Measurements from ENCODE around the gene KRT9. TPM values are rescaled to one million over a fixed set of nuclear protein-coding genes. Genes with fewer than 3 reads are reported as not detected.

The KRT9 gene
- total RNA-seq, 3 donors from 2014 or later (not counting 1 experiment from before 2014, with no cell fraction given): not detected

- no peaks in the 10 kb centered on the region for H3K4me1 Mint-ChIP-seq
- no peaks in the 10 kb centered on the region for H3K9me3 Mint-ChIP-seq
- H3K27me3 Mint-ChIP-seq (ENCODE audit: low read depth in 2 of 2): peaks cover 32 to 35% of the 10 kb centered on the region in 2 donors
- intact Hi-C loops (cut with micrococcal nuclease): no loop called here
- H3K4me3 ChIP-seq (ENCODE audit: low read length): no peak overlapping the region
- 87% methylated on average over 7 of the region's 7 CpGs for WGBS (ENCODE audit: insufficient coverage)
- no peak overlapping the region for H3K4me3 Mint-ChIP-seq
- H3K4me1 ChIP-seq (ENCODE audit: control insufficient read depth, insufficient read depth, low read length): no peaks in the 10 kb centered on the region
- no peak overlapping the region for H3K27ac ChIP-seq (ENCODE audit: low read length)
- no peaks in the 10 kb centered on the region for H3K36me3 ChIP-seq (ENCODE audit: control insufficient read depth, insufficient read depth, low read length)
- no peak for TF ChIP-seq CTCF (IDR thresholded peaks at IDR 0.05)
- H3K9me3 ChIP-seq (ENCODE audit: control insufficient read depth, insufficient read depth, low read length): no peaks in the 10 kb centered on the region
- no peaks in the 10 kb centered on the region for H3K27me3 ChIP-seq (ENCODE audit: control insufficient read depth, insufficient read depth, low read length)
- ATAC-seq (no peak), DNase-seq (no peak)
- no peaks in the 10 kb centered on the region for H3K36me3 Mint-ChIP-seq
- no peak overlapping the region for H3K27ac Mint-ChIP-seq
Observed at GRCh38 chr17:41536741-41537613, 34.9 kb downstream of the KRT9 start.

GRCh38 chr17:41535764-41536481 lies 35.9 kb downstream of the KRT9 start:
- Histone ChIP-seq H3K4me1 (ENCODE audit: control insufficient read depth, insufficient read depth, low read length) (no peaks in the 10 kb centered on the region), H3K4me3 (ENCODE audit: low read length) (no peak overlapping the region), H3K36me3 (ENCODE audit: control insufficient read depth, insufficient read depth, low read length) (no peaks in the 10 kb centered on the region), H3K9me3 (ENCODE audit: control insufficient read depth, insufficient read depth, low read length) (no peaks in the 10 kb centered on the region), H3K27ac (ENCODE audit: low read length) (no peak overlapping the region), H3K27me3 (ENCODE audit: control insufficient read depth, insufficient read depth, low read length) (no peaks in the 10 kb centered on the region)
- DNase-seq: no peak
- H3K36me3 Mint-ChIP-seq: no peaks in the 10 kb centered on the region
- peaks cover 43% of the 10 kb centered on the region in 2 donors for H3K27me3 Mint-ChIP-seq (ENCODE audit: low read depth in 2 of 2)
- ATAC-seq: no peak
- H3K4me3 Mint-ChIP-seq: no peak overlapping the region
- no peaks in the 10 kb centered on the region for H3K4me1 Mint-ChIP-seq
- H3K9me3 Mint-ChIP-seq: no peaks in the 10 kb centered on the region
- no peak overlapping the region for H3K27ac Mint-ChIP-seq
- no peak for TF ChIP-seq CTCF (IDR thresholded peaks at IDR 0.05)
- 70% methylated on average over 15 of the region's 15 CpGs for WGBS (ENCODE audit: insufficient coverage)
- intact Hi-C loops (cut with micrococcal nuclease): no loop called here

- H3K36me3 Mint-ChIP-seq: no peaks in the 10 kb centered on the region
Observed at GRCh38 chr17:41534899-41535546, 36.8 kb downstream of the KRT9 start.

More at GRCh38 chr17:41534899-41535546, 36.8 kb downstream of the KRT9 start:
- ATAC-seq (no peak), DNase-seq (peak in 1 of 2 donors; percentile 13)
- Histone ChIP-seq H3K4me1 (ENCODE audit: control insufficient read depth, insufficient read depth, low read length) (no peaks in the 10 kb centered on the region), H3K4me3 (ENCODE audit: low read length) (no peak overlapping the region), H3K27ac (ENCODE audit: low read length) (no peak overlapping the region), H3K27me3 (ENCODE audit: control insufficient read depth, insufficient read depth, low read length) (no peaks in the 10 kb centered on the region), H3K9me3 (ENCODE audit: control insufficient read depth, insufficient read depth, low read length) (no peaks in the 10 kb centered on the region), H3K36me3 (ENCODE audit: control insufficient read depth, insufficient read depth, low read length) (no peaks in the 10 kb centered on the region)
- Mint-ChIP-seq H3K27ac (no peak overlapping the region), H3K27me3 (ENCODE audit: low read depth in 2 of 2) (peaks cover 42 to 46% of the 10 kb centered on the region in 2 donors), H3K4me3 (no peak overlapping the region), H3K4me1 (no peaks in the 10 kb centered on the region), H3K9me3 (no peaks in the 10 kb centered on the region)
- TF ChIP-seq CTCF (IDR thresholded peaks at IDR 0.05): no peak
- intact Hi-C loops (cut with micrococcal nuclease): no loop called here
- 68% methylated on average over 7 of the region's 7 CpGs for WGBS (ENCODE audit: insufficient coverage)

Data from natural killer cell (primary cell).